ENCODE data around the gene TRPC6. TPM values are rescaled to one million over a fixed set of nuclear protein-coding genes. Genes with fewer than 3 reads are reported as not detected.

The TRPC6 gene
- total RNA-seq, 2 experiments from 2014 or later, result not detected

GRCh38 chr11:101511065-101511464, 72.7 kb downstream of the TRPC6 start:
- DNase-seq (no peak), ATAC-seq (no peak)
- ChIA-PET POLR2A (no interaction called here), CTCF (no interaction called here)
- H3K4me1 Mint-ChIP-seq, result no peaks in the 10 kb centered on the region
- H3K27me3 Mint-ChIP-seq, result no peaks in the 10 kb centered on the region
- H3K9me3 Mint-ChIP-seq (ENCODE audit: low read depth), result peaks cover 6% of the 10 kb centered on the region
- intact Hi-C loops (cut with DNase I, micrococcal nuclease), result no loop called here
- no peak overlapping the region for H3K27ac Mint-ChIP-seq
- no peak overlapping the region for H3K4me3 Mint-ChIP-seq
- H3K36me3 Mint-ChIP-seq (ENCODE audit: low read depth), result no peaks in the 10 kb centered on the region

DNA sequence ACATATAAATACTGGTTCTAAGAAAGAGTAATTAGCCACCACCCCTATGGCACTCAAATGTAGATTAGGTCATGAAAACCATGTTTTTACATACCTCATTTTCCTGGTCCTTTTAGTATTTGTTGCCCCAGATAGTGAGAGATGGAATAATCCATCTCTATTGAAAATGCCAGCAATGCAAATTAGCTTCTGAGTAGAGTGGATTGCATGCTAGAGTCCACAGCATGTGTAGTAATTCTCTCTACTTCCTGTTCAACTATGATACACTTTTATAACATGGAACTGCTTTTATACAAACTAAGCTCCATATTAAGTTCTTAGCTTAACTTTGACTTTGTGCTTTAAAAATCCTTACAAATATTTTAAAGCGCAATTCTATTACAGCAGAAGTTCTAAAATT, 73.2 kb downstream of the TRPC6 start:
- ATAC-seq (no peak), DNase-seq (no peak)
- intact Hi-C loops (cut with DNase I, micrococcal nuclease), result no loop called here
- ChIA-PET CTCF (no interaction called here), POLR2A (no interaction called here)
- Mint-ChIP-seq H3K4me3 (no peak overlapping the region), H3K36me3 (ENCODE audit: low read depth) (no peaks in the 10 kb centered on the region), H3K27me3 (no peaks in the 10 kb centered on the region), H3K27ac (no peak overlapping the region), H3K9me3 (ENCODE audit: low read depth) (peaks cover 6% of the 10 kb centered on the region), H3K4me1 (no peaks in the 10 kb centered on the region)

GRCh38 chr11:101509922-101510321, 73.9 kb downstream of the TRPC6 start:
- CTCF ChIA-PET, result no interaction called here
- Mint-ChIP-seq H3K4me1 (no peaks in the 10 kb centered on the region), H3K36me3 (ENCODE audit: low read depth) (no peaks in the 10 kb centered on the region)

GRCh38 chr11:101508370-101508769, 75.4 kb downstream of the TRPC6 start:
- intact Hi-C loops (cut with DNase I, micrococcal nuclease), result no loop called here
- POLR2A ChIA-PET, result no interaction called here
- ATAC-seq (no peak), DNase-seq (no peak)
- CTCF ChIA-PET, result no interaction called here
- H3K27ac Mint-ChIP-seq, result no peak overlapping the region
- no peaks in the 10 kb centered on the region for H3K36me3 Mint-ChIP-seq (ENCODE audit: low read depth)
- H3K4me1 Mint-ChIP-seq, result no peaks in the 10 kb centered on the region
- H3K27me3 Mint-ChIP-seq, result no peaks in the 10 kb centered on the region
- no peaks in the 10 kb centered on the region for H3K9me3 Mint-ChIP-seq (ENCODE audit: low read depth)
- no peak overlapping the region for H3K4me3 Mint-ChIP-seq

More at GRCh38 chr11:101509922-101510321, 73.9 kb downstream of the TRPC6 start:
- Mint-ChIP-seq H3K27me3 (no peaks in the 10 kb centered on the region), H3K9me3 (ENCODE audit: low read depth) (peaks cover 6% of the 10 kb centered on the region), H3K4me3 (no peak overlapping the region), H3K27ac (no peak overlapping the region)
- ATAC-seq, result no peak
- DNase-seq, result no peak
- POLR2A ChIA-PET, result no interaction called here
- intact Hi-C loops (cut with DNase I, micrococcal nuclease), result no loop called here

DNA sequence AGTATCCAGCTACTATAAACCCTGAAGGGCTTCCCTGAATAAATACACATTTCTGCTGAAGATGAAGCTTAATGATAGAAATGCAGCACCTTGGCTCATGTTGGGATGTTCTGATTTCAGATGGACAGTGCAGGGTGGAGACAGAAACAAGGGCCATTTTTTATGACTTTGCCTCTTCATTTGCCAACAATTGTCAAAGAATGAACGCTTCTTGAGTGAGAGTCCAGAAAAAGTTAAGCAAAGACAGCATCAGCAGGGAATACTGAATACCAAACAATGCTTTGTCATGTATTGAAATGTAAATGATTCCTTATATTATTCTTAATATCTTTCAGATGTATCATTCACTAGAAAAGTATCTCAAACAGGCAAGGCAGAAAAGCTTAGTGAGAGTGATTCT, 84.9 kb downstream of the TRPC6 start:
- Mint-ChIP-seq H3K27me3 (no peaks in the 10 kb centered on the region), H3K27ac (no peak overlapping the region), H3K9me3 (ENCODE audit: low read depth) (peaks cover 2% of the 10 kb centered on the region), H3K4me3 (no peak overlapping the region), H3K36me3 (ENCODE audit: low read depth) (no peaks in the 10 kb centered on the region), H3K4me1 (no peaks in the 10 kb centered on the region)
- DNase-seq, result no peak
- CTCF ChIA-PET, result no interaction called here
- ATAC-seq, result no peak
- intact Hi-C loops (cut with DNase I, micrococcal nuclease), result no loop called here
- POLR2A ChIA-PET, result no interaction called here

- Mint-ChIP-seq H3K4me1 (no peaks in the 10 kb centered on the region), H3K9me3 (ENCODE audit: low read depth) (peaks cover 2% of the 10 kb centered on the region), H3K4me3 (no peak overlapping the region), H3K36me3 (ENCODE audit: low read depth) (no peaks in the 10 kb centered on the region), H3K27me3 (no peaks in the 10 kb centered on the region), H3K27ac (no peak overlapping the region)
- CTCF ChIA-PET, result no interaction called here
- intact Hi-C loops (cut with DNase I, micrococcal nuclease), result no loop called here
- no peak for ATAC-seq
- no peak for DNase-seq
- POLR2A ChIA-PET, result no interaction called here
These were observed 86.5 kb downstream of the TRPC6 start for GRCh38 chr11:101497291-101497690.

- intact Hi-C loops (cut with DNase I, micrococcal nuclease), result no loop called here
These were observed 96.0 kb downstream of the TRPC6 start for GRCh38 chr11:101487775-101488174.

GRCh38 chr11:101482556-101483124, 101.2 kb downstream of the TRPC6 start:
- ChIA-PET CTCF (no interaction called here), POLR2A (no interaction called here)
- Mint-ChIP-seq H3K4me1 (no peaks in the 10 kb centered on the region), H3K9me3 (ENCODE audit: low read depth) (no peaks in the 10 kb centered on the region), H3K4me3 (no peak overlapping the region), H3K36me3 (ENCODE audit: low read depth) (no peaks in the 10 kb centered on the region), H3K27ac (no peak overlapping the region), H3K27me3 (no peaks in the 10 kb centered on the region)
- no peak for DNase-seq
- intact Hi-C loops (cut with DNase I, micrococcal nuclease), result no loop called here
- ATAC-seq, result no peak

More at GRCh38 chr11:101487775-101488174, 96.0 kb downstream of the TRPC6 start:
- H3K27me3 Mint-ChIP-seq, result no peaks in the 10 kb centered on the region
- no peaks in the 10 kb centered on the region for H3K9me3 Mint-ChIP-seq (ENCODE audit: low read depth)
- no peak overlapping the region for H3K4me3 Mint-ChIP-seq
- DNase-seq, result no peak
- CTCF ChIA-PET, result no interaction called here
- H3K4me1 Mint-ChIP-seq, result no peaks in the 10 kb centered on the region
- ATAC-seq, result no peak
- no peaks in the 10 kb centered on the region for H3K36me3 Mint-ChIP-seq (ENCODE audit: low read depth)
- POLR2A ChIA-PET, result no interaction called here
- no peak overlapping the region for H3K27ac Mint-ChIP-seq

GRCh38 chr11:101478587-101479369, 105.0 kb downstream of the TRPC6 start:
- Mint-ChIP-seq H3K27me3 (no peaks in the 10 kb centered on the region), H3K4me3 (no peak overlapping the region), H3K4me1 (no peaks in the 10 kb centered on the region), H3K27ac (no peak overlapping the region), H3K9me3 (ENCODE audit: low read depth) (no peaks in the 10 kb centered on the region), H3K36me3 (ENCODE audit: low read depth) (no peaks in the 10 kb centered on the region)
- intact Hi-C loops (cut with DNase I, micrococcal nuclease), result no loop called here
- no peak for ATAC-seq
- CTCF ChIA-PET, result no interaction called here
- POLR2A ChIA-PET, result no interaction called here
- DNase-seq, result no peak

DNA sequence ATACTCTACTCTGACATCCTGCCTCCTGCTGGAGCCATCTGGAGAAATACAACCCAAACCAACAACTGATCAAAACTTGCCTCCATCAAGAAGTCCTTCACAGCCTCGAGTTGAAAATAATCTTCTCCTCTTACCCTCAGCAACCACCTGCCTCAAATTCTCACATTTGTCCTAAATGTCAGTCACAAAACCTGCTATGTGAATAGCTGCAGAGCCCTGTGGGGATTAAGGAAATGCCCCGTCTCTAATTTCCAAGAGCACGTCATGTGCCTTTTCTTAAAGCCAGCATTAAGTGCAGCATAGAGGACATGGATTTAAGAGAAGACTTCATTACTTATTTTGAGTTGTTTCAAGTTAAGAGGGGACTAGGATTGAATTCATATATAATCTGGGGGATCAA, 105.9 kb downstream of the TRPC6 start:
- ChIA-PET POLR2A (no interaction called here), CTCF (no interaction called here)
- Mint-ChIP-seq H3K9me3 (ENCODE audit: low read depth) (no peaks in the 10 kb centered on the region), H3K27me3 (no peaks in the 10 kb centered on the region), H3K4me1 (no peaks in the 10 kb centered on the region), H3K4me3 (no peak overlapping the region), H3K36me3 (ENCODE audit: low read depth) (no peaks in the 10 kb centered on the region), H3K27ac (no peak overlapping the region)
- ATAC-seq (no peak), DNase-seq (no peak)
- intact Hi-C loops (cut with DNase I, micrococcal nuclease), result no loop called here

DNA sequence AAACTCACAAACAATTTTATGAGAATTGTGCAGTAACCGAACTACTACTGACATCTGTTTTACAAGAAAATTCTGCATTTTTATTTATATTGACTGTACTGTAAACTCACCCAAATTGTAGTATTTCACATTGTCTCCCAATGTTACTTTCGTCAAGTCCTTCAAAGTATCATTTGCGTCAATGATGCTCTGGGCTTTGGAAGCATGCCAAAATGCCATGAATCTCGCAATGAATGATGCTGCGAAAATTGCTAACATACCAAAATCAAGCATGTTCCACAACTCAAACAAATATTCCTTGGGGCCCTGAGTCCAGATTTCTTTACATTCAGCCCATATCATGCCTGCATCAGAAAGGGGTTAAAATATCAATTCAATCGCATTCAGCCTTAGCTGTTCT, 107.6 kb downstream of the TRPC6 start:
- intact Hi-C loops (cut with DNase I, micrococcal nuclease), result no loop called here
- H3K9me3 Mint-ChIP-seq (ENCODE audit: low read depth), result no peaks in the 10 kb centered on the region
- ChIA-PET CTCF (no interaction called here), POLR2A (no interaction called here)
- H3K27ac Mint-ChIP-seq, result no peak overlapping the region
- H3K36me3 Mint-ChIP-seq (ENCODE audit: low read depth), result no peaks in the 10 kb centered on the region
- no peaks in the 10 kb centered on the region for H3K27me3 Mint-ChIP-seq
- H3K4me3 Mint-ChIP-seq, result no peak overlapping the region
- DNase-seq (no peak), ATAC-seq (no peak)
- no peaks in the 10 kb centered on the region for H3K4me1 Mint-ChIP-seq

- Mint-ChIP-seq H3K36me3 (ENCODE audit: low read depth) (no peaks in the 10 kb centered on the region), H3K27me3 (no peaks in the 10 kb centered on the region), H3K4me1 (no peaks in the 10 kb centered on the region), H3K4me3 (no peak overlapping the region), H3K9me3 (ENCODE audit: low read depth) (no peaks in the 10 kb centered on the region), H3K27ac (no peak overlapping the region)
- ChIA-PET CTCF (no interaction called here), POLR2A (no interaction called here)
- intact Hi-C loops (cut with DNase I, micrococcal nuclease), result no loop called here
- ATAC-seq, result no peak
- DNase-seq, result no peak
These were observed 108.1 kb downstream of the TRPC6 start for GRCh38 chr11:101475699-101476098.

Measured in activated CD4-positive, alpha-beta T cell treated with anti-CD3 and anti-CD28 coated beads for 36 hours (primary cell).